GDM1 (cell line): ENCODE data around the gene SKOR2.

ENCODE experiments used
- DNase-seq: peaks from one replicate; lab custom pipeline; 2025; lab: John Stamatoyannopoulos, UW

SKOR2 gene, protein sequence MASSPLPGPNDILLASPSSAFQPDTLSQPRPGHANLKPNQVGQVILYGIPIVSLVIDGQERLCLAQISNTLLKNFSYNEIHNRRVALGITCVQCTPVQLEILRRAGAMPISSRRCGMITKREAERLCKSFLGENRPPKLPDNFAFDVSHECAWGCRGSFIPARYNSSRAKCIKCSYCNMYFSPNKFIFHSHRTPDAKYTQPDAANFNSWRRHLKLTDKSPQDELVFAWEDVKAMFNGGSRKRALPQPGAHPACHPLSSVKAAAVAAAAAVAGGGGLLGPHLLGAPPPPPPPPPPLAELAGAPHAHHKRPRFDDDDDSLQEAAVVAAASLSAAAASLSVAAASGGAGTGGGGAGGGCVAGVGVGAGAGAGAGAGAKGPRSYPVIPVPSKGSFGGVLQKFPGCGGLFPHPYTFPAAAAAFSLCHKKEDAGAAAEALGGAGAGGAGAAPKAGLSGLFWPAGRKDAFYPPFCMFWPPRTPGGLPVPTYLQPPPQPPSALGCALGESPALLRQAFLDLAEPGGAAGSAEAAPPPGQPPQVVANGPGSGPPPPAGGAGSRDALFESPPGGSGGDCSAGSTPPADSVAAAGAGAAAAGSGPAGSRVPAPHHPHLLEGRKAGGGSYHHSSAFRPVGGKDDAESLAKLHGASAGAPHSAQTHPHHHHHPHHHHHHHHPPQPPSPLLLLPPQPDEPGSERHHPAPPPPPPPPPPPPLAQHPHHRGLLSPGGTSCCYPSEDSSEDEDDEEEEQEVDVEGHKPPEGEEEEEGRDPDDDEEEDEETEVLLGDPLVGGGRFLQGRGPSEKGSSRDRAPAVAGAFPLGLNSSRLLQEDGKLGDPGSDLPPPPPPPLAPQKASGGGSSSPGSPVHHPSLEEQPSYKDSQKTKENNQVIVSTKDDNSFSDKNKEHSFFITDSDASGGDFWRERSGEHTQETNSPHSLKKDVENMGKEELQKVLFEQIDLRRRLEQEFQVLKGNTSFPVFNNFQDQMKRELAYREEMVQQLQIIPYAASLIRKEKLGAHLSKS

DNA sequence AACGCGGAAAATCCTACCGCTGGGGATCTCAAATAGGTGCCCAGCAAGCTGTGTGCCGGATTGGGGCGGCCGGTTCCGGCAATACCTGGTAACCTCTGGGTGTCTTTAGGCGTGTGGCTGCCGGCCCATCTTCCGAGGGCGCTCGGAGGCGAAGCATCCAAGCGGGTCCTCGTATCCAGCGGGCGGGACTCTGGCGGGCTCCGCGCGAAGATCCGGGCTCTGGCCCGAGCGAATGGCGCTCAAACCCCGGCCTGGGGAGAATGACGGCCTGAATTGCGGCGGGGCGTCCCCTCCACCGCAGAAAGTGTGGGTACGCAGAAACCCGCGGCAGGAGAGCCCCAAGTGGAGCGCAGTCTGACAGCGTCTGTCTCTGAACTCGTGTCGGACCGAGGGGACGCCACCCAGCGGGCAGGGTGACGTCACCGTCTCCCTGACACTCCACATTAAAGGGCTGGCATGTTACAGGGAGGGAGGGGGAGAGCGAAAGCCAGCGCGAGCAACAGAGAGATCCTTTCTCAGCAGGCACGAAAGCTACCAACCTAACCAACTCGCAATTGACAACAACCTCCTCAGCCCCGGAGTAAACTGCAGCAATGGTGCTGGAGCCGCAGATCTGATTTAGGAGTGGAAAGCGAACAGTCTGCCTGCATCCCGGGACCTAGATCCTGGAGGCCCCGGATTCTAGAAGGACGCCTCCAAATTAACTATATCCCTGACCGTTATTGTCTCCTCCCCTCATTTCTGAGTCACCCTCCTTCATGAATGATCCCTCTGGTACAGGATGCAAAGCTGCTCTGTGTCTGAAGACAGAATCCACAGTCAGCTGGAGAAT is at the start of gene SKOR2:
Gene SKOR2, minus strand, starts transcription at position 372 of the 832 bp plus-strand sequence. CDS start 2,477 bp downstream, outside the sequence.
- no peak for DNase-seq

DNA sequence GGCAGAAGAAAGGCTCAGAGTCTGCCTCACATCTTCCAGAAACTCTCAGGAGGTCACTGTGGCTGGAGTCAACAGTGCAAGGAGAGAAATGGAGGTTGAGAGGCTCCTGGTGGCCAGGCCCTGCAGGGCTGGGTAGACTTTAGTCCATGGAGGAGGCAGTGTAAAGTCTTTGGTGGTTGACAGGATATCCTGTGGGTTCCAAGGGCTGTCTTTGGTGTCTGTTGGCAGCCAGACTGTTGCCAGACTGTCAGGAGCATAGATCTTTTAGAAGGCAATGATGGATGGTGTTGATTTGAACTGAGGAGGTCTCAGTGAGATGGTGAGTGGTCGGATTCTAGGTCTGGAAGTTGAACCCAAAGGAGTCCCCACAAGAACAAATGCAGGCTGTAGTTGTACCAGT is 45.0 kb upstream of the SKOR2 start:
- no peak for DNase-seq

DNA sequence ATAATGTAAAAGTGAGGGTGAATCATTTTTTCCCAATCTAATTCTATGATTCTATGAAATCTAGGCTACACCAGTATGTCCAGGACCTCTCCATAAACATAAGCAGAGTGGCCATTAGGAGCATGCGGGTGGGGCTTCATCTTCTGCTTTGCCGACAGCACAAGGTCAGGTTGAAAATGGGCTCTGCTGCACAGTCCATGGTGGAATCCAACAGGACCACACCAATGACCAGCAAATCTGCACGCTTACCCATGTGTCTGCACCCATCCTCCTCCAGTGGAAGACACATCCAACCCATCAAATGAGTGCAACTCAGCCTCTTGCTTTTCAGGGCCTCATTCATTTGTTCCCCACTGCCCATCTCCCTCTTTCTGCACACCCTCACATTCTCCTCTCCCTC is 43.3 kb upstream of the SKOR2 start:
- DNase-seq, result no peak

DNA sequence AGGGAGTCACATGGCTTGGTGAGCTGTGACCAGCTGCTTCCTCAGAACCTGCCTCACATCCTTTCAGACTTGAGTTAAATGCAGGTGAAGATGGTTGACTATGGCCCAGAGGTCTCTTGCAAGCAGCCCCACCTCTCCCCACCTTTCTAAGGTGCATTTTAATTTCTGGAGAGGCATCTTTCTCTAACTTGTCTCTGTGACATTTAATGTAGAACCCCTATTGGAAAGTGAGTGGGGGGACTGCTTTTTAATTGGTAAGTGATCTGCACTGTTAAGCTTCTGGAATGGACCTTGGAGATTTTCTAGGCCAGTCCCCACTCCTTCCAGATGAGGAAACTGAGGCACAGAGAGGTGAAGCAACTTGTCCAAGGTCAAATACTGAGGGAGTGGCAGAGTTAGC is 37.3 kb upstream of the SKOR2 start:
- no peak for DNase-seq

DNA sequence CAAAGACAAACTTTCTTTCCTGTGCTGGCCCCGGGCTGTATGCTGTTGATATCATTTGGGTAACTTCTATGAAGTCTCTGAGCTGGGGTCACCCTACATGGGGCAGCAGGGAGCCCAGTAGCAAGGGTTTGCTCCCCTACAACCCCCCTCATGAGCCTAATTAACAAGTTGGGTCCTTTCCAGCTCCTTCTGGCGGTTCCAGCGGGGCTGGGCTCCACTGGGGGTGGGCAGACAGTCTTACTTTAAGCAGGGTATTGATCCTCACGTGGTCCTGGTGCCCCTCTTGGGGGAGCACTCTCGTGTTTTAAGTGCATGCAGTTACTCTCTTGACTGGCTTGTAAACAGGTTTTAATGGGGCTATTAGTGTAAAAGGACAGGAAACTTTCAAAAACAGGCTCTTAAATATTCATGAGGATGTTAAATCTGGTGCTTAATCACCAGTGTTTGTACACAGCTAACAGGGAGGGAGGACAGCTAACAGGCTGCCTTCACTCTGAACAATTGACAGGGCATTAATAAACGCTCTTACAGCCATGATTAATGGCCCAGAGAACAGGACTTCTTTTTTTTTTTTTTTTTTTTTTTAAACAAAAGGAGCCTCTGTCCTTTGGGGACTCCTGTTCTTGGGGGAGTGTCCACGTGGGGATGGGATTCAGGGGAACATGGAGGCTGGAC is 36.6 kb upstream of the SKOR2 start:
- DNase-seq, result no peak

DNA sequence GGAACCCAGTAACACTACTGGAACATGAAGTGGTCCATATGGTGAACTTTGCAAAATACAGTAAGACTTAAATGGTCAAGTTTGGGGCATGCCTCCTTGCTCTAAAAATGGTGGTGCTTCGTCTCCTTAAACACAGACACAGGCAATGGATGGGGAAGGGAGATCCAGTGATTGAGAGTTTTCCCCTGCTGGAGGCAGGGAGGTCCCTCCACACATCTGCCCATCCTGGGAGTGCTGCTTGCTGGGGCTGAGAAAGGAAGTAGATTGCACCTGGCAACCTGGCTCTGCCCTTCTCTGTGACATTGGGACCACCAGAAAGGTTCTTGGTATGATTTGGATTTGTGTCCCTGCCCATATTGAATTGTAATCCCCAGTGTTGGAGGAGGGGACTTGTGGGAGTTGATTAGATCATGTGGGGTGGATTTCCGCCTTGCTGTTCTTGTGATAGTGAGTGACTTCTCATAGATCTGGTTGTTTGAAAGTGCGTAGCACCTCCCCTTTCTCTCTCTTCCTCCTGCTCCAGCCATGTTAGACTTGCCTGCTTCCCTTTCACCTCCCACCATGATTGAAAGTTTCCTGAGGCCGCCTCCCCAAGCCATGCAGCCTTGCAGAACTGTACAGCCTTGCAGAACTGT is 35.4 kb upstream of the SKOR2 start:
- no peak for DNase-seq

DNA sequence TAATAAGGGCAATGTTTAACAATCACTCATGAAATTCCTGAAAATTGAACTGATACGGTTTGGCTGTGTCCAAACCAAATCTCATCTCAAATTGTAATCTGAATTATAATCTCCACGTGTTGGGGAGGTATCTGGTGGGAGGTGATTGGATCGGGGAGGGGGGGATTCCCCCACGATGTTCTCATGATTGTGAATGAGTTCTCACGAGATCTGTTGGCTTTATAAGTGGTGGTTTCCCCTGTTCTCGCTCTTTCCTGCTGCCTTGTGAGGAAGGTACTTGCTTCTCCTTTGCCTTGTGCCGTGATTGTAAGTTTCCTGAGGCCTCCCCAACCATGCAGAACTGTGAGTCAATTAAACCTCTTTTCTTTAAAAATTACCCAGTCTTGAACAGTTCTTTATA is 34.0 kb upstream of the SKOR2 start:
- DNase-seq, result no peak

DNA sequence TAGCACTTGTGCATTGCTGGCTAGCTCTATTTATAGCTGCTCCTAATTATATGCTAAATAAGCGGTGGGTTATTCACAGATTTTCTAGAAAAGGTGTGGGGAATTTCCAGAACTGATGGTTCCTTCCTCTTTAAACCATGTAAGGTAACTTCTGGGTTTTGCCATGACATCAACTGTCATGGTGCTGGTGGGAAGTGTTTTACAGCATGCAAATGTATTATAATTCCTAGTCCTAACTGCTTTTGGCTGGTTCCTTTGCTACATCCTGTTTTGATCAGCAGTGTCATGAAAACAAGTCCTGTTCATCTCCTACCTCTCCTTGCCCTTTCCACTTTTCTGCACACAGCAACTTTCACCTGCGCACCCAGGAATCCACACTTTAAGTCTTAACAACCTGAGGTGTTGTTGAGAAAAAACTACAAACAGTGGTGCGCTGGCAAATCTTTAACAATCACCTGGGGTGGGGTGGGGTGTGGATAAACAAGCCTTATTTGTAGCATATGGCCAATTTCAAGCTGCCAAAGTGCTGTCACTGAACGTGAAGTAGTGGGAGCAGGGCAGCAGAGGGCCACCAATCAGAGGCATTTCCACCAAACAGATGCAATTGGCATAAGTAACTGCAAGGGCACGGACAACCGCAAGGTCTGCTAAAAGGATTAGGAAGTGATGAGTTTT is 33.4 kb upstream of the SKOR2 start:
- DNase-seq, result no peak

DNA sequence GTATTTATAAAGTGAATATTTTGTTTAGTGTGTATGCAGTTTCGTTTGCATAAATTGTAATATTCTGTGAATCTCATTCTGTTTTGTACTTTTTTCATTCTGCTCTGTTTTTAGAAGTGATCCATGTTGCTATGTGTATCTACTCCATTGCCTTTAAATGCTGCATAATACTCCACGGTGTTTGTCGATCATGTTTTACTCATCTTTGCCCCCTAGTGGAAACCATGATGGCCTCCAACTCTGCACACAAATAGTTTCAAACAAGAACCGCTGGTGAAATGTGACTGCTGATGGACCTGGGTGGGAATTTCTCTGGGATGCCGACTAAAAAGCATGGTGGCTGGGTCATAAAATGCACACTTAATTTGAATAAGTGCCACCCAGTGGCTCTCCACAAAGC is 32.0 kb upstream of the SKOR2 start:
- no peak for DNase-seq

DNA sequence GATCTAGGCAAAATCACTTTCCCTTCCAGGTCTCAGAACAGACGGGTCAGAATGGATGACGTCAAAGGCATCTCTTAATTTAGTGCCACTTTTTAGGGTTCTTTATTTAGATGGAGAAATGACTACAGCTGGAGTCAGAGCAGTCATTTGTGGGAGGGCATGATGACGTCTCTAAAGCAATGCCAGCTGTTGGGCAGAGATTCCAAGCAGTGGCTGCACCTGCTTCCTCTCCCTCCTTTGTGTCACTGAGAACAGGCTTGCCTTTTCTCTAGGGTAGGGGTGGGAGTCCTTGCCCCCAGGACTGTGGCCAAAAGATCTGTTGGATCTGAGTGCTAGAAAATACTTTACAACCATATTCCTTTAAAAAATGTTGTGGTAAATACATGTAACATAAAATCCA is 28.7 kb upstream of the SKOR2 start:
- no peak for DNase-seq

DNA sequence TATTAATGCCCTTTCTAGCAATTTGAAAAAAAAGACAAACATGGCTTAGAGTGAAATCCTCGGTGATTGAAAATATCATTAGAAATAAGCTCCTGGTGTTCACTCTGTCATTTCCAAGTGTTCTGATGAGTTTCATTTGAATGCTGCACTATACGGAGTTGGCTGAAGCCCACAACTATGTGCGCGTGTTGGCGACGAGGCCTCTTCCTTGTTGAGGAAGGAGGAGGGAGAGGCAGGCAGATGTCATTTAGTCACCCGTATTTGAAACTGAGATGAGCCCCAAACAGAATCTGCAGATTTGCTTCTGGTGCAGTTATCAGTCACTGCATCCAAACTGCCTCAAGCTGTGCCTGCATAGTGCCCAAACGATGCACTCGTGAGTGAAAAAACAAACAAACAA is 23.5 kb upstream of the SKOR2 start:
- DNase-seq, result no peak

DNA sequence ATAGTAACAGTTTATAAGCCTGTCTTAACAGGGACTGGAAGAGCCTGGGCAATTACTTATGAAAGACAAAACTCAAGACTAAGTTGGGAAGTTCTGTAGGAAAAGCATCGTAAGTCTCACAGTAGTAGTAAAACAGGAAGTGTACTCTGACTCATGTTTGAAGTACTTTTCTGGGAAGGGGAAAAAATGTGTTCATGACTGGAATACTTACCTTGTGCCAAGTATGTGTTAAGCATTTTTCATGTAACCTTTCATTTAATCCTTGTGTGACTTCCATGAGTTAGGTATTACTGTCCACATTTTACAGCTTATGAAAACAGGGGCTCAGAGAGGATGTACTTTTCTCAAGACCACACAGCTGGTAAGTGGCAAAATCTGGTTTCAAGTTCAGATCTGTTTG is 13.7 kb upstream of the SKOR2 start:
- no peak for DNase-seq

DNA sequence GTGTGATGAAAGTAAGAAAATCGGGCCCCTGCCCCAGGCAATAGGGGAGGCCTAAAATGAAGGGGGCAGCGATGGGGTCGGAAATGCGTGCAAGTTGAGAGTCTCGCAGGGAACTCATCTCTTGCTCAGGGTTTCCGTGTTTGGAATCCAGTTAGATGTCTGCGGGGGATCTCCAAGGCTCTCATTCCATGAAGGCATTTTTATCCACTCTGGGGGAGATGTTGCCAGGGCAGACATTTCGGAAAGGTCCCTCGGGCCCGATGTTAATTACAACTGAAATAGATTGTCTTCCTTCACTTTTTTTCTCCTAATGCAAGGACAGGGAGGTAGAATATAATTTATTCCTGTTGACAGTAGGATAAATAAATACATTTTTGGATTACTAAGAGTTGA is 12.8 kb upstream of the SKOR2 start:
- DNase-seq, result no peak

DNA sequence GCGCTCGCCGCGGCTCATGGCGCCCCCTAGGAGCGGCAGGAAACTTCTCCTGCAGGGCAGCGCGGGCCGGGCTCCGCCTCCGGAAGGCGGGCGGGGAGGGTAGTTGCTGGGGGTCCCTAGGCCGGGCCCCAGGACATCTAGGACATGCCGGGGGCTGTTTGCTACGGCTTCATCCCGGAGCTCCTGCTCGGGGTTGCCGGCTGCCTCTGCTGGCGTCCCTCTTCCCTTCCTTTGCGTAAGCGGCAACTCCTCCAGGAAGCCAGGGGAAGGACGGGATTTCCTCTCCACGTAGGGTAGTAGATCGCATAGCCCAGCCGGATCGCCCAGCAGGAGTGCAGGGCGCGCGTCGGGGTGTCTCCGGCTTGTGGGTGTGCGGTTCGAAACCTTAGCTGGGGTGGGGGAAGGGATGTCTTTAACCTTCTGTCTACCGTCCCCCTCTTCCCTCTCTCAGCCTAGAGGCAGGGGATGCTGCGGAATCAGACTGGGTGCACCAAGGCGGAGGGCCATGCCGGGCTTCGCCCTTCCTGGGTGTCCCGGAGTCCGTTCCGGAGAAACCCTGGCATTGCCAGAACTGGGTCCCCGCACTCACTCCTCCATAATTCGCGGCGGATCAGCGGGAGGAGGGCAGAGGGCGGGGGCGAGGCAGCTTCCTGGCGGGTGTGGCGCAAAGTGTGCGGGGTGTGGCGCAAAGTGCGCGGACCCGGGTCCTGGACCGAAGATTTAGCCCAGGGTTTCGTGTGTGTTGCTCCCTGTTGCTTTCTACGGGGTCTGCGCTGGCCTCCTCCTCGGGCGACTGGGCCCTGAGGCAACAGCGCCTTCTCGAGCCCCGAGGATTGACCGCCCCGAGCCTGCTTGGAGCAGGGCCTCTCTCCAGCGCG is 12.2 kb upstream of the SKOR2 start:
- no peak for DNase-seq

DNA sequence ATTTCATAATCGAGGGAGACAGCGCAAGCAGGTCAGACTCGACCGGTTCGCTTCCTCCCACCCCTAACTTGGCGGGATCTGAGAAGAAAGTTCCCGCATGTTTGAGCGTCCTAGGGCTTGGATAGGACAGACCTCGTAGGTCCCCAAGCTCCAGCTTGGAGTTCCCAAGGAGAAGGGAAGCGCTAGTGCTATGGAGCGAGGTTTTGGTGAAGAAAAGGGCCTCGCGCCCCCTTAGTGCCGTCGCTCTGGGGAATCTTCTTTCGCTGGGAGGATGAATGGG is 11.6 kb upstream of the SKOR2 start:
- DNase-seq, result no peak

DNA sequence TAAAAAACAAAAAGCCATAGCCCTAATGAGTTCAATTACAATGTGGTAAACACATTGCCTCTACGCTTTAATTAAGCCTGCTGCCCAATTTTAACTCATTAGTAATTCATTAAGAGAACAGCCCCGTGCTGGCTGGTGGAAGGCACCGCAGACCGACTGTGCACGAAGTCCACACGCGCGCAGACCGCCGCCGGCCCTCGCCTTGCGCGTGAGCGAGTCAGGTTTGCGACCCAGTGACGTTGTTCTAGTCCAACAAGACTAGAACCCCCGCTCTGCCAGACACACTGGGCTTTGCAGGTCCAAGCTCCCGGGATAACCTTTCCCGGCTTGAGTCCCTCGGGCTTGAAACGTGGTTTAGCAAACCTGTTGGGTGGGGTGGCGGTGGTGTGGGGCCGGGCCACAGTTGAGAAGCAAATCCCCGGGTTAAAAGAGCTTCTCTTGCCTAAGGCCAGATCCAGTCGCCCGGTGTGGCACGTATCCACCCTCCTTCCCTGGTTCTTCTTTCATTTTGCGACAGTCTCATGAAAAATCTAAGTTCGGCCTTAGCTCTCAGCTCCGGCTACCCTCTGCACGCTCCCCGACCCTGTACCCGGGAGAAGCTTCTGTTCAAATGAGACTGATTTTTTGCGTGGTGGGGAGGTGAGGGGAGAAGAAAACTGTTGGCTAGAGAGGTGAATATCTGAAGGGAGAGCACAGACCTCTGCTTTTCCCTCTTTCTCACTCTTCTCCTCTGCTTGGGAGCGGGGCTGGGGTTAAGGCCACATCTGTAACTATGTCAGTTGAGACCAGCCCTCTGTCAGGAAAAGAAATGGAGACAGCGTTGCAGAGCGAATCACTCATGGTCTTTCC is 11.1 kb upstream of the SKOR2 start:
- no peak for DNase-seq

DNA sequence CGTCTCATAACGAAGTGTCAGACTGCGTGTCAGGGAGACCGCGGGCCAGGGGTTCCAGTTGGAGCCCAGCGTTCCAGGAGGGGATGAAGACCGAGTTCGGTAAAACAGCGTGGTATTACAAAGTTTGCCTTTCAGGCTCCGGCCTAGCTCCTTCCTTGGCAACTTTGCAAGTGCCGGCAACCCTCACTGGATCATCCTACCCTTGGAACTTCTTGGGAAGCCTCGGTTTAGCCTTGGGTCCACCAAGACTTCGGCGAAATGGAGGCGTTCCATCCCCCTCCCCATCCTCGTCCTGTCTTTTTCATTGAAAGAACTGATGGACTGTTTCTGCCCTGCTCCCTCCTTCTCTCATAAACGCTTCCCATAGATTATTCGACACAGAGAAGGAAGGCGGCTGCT is 10.4 kb upstream of the SKOR2 start:
- no peak for DNase-seq

DNA sequence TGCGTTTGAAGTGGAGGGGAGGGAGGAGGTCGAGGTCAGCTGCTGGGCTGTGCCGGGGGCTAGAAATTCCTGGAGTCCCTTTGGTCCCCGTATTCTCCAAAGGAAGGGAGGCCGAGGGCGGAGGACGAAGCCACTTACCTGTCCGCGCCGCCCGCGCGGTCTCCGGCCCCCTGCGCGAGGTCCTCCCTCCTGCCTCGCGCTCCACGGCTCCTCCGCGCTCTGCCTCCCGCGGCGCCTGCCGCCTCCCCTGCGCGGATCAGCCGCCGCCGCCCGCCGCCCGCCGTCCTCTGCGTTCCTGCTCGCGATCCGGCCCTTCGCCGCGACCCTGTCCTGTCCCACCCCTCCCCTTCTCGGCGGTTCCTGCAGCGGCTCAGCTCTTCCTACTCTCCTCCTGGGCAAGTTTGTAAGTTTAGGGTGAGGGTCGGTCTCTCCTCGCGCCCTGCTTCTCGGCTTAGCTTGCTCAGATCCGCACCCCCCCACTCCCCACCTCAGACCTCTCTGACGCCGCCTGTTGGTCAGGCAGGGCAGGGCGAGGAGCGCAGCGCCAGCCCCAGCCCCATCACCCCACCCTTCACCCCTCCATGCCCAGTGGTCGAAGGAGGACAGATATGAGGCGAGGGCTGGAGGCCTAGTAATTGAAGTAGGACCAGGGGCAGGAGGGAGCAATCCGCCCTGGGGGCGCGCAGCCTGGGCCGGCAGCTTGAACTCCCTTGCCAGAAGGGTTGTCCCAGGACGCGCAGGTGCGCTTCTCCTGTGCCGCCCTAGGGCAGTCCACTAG is 9.7 kb upstream of the SKOR2 start:
- no peak for DNase-seq
